A549 (cell line): Measurements from ENCODE around the gene LASP1.

ENCODE experiments used
- CHD2 ChIP-seq: fragments of 150-350 bp; IDR thresholded peaks from 2 replicates; pipeline ENCODE4 v1.6.1; 2014; ENCODE audit warnings: low read length; ENCODE audit not compliant: partially characterized antibody
- CHD4 ChIP-seq: fragments of 200-600 bp; sonication (generic); IDR thresholded peaks from 2 replicates; pipeline ENCODE4 v1.6.1; 2016; ENCODE audit warnings: antibody characterized with exemption, mild to moderate bottlenecking, borderline replicate concordance
- EP300 ChIP-seq, 2 experiments: fragments of >200 bp; sonication (Bioruptor Twin); formaldehyde crosslinking; IDR thresholded peaks; 2 replicates in 1 of 2; 3 replicates in 1 of 2; pipeline ENCODE4 v1.6.1; 2016 to 2017
- HOXB13 ChIP-seq: fragments of 250-450 bp; sonication (Bioruptor Pico); IDR thresholded peaks from 2 replicates; pipeline ENCODE4 v1.5.0; 2020; ENCODE audit warnings: low read depth, mild to moderate bottlenecking, moderate library complexity
- POLR2A ChIP-seq: IDR thresholded peaks from 2 replicates; pipeline ENCODE4 v1.6.1; 2012; ENCODE audit warnings: mild to moderate bottlenecking, low read length
- RAD21 ChIP-seq, 2 experiments: fragments of >200 bp in 1 of 2; sonication (Bioruptor Twin) in 1 of 2; formaldehyde crosslinking in 1 of 2; IDR thresholded peaks in 1 of 2; conservative IDR thresholded peaks in 1 of 2; 2 replicates in 1 of 2; 3 replicates in 1 of 2; pipeline ENCODE4 v1.6.1; 2012 to 2018; ENCODE audit warnings: inconsistent platforms in 1 of 2
- TF ChIP-seq, protein P1 (sequence below): fragments of >200 bp; sonication (Bioruptor Twin); formaldehyde crosslinking; IDR thresholded peaks from 3 replicates; pipeline ENCODE4 v1.5.1; 2016

DNA sequence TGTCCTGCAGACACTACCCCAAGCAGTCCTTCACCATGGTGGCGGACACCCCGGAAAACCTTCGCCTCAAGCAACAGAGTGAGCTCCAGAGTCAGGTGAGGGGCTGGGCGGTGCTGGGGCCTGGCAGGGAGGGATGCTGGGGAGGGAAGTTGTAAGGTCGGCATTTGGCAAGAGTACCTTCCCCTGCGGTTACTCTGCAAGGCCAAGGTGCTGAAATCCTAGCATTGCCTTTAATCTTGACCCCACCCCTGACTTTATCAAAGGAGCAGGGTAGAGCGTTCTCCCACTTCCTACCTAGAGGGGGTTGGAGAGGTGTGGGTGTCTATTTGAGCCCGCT lies 20.5 kb downstream of the LASP1 start:
- no peak for TF ChIP-seq HOXB13 (CRISPR knock-in tag)
- TF ChIP-seq, protein P1, sequence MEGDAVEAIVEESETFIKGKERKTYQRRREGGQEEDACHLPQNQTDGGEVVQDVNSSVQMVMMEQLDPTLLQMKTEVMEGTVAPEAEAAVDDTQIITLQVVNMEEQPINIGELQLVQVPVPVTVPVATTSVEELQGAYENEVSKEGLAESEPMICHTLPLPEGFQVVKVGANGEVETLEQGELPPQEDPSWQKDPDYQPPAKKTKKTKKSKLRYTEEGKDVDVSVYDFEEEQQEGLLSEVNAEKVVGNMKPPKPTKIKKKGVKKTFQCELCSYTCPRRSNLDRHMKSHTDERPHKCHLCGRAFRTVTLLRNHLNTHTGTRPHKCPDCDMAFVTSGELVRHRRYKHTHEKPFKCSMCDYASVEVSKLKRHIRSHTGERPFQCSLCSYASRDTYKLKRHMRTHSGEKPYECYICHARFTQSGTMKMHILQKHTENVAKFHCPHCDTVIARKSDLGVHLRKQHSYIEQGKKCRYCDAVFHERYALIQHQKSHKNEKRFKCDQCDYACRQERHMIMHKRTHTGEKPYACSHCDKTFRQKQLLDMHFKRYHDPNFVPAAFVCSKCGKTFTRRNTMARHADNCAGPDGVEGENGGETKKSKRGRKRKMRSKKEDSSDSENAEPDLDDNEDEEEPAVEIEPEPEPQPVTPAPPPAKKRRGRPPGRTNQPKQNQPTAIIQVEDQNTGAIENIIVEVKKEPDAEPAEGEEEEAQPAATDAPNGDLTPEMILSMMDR: no peak
- no peak for TF ChIP-seq EP300 (IDR thresholded peaks at IDR 0.05)
- TF ChIP-seq CHD2: no peak
- no peak for TF ChIP-seq POLR2A
- no peak for TF ChIP-seq CHD4
- TF ChIP-seq RAD21 (conservative IDR thresholded peaks at IDR 0.05 in 1 of 2, IDR thresholded peaks at IDR 0.05 in 1 of 2): no peak
